GM12865 (cell line): ENCODE results near the gene ZNF771.
"Not testable (repeated sequence)": the region's sequence is repeated elsewhere in the genome, so short reads cannot be mapped to it uniquely, and the experiment has no call there.

Experiments used
- DNase-seq: peaks from one replicate; pipeline ENCODE4 v3.0.0; 2010; ENCODE audit warnings: low read depth
- H3K4me3 ChIP-seq: 2 replicates; pipeline ENCODE4 v1.5.1; 2011; ENCODE audit warnings: mild to moderate bottlenecking, low read depth, low read length, control low read depth
- CTCF ChIP-seq: IDR thresholded peaks from 2 replicates; pipeline ENCODE4 v1.5.1; 2011; ENCODE audit warnings: low read length, control low read depth, low read depth, inconsistent platforms; ENCODE audit not compliant: insufficient read depth; ENCODE audit errors: missing control alignments

ZNF771 gene

GRCh38 chr16:30458561-30459394, 51.4 kb downstream of the ZNF771 start:
- DNase-seq, result peak; percentile 98
- peak overlapping the region; percentile 42 for H3K4me3 ChIP-seq
- TF ChIP-seq CTCF, result no peak

- TF ChIP-seq CTCF, result no peak
- peak overlapping the region; percentile 42 for H3K4me3 ChIP-seq
- peak; percentile 87 for DNase-seq
Observed at GRCh38 chr16:30459456-30459855, 52.0 kb downstream of the ZNF771 start.

GRCh38 chr16:30461426-30461825, 54.0 kb downstream of the ZNF771 start:
- not testable (repeated sequence) for DNase-seq, H3K4me3 ChIP-seq

GRCh38 chr16:30464078-30464477, 56.7 kb downstream of the ZNF771 start:
- TF ChIP-seq CTCF, result no peak
- no peak overlapping the region for H3K4me3 ChIP-seq
- DNase-seq, result no peak
